Measurements from ENCODE around the gene DCAF5.
"Not testable (repeated sequence)": the region's sequence is repeated elsewhere in the genome, so short reads cannot be mapped to it uniquely, and the experiment has no call there.

GRCh38 chr14:69077185-69077584, 75.7 kb downstream of the DCAF5 start:
- TF ChIP-seq CTCF (IDR thresholded peaks at IDR 0.05; ENCODE audit: insufficient read depth, low read length); POLR2AphosphoS5 (IDR thresholded peaks at IDR 0.05; ENCODE audit: low read depth); REST (IDR thresholded peaks at IDR 0.05; ENCODE audit: insufficient replicate concordance, low read depth); SPI1 (IDR thresholded peaks at IDR 0.05; ENCODE audit: borderline replicate concordance, low read depth): not testable (repeated sequence)

Data from HL-60 (cell line).